Thymus (tissue), 11 donors: ENCODE data around the gene TMEM50A. TPM values are rescaled to one million over a fixed set of nuclear protein-coding genes. Genes with fewer than 3 reads are reported as not detected.
"Not testable (repeated sequence)": the region's sequence is repeated elsewhere in the genome, so short reads cannot be mapped to it uniquely, and the experiment has no call there.

Source experiments
- DNase-seq, 9 donors: peaks; one replicate each; pipeline ENCODE4 v3.0.0-alpha.2; 2013; ENCODE audit warnings: low spot score in 9 of 9, low read depth in 6 of 9, missing footprints in 1 of 9
- H3K27ac ChIP-seq, 2 donors: one replicate each; pipeline ENCODE4 v1.5.1; 2013; ENCODE audit warnings: control low read depth in 1 of 2, low read depth in 1 of 2, low read length in 1 of 2, mild to moderate bottlenecking in 1 of 2, moderate library complexity in 1 of 2
- H3K27me3 ChIP-seq, 2 donors: one replicate each; pipeline ENCODE4 v1.5.1; 2013; ENCODE audit warnings: low read length in 1 of 2; ENCODE audit not compliant: control insufficient read depth in 2 of 2, insufficient read depth in 1 of 2
- H3K36me3 ChIP-seq, 2 donors: one replicate each; pipeline ENCODE4 v1.5.1; 2013; ENCODE audit warnings: low read length in 1 of 2, mild to moderate bottlenecking in 1 of 2, moderate library complexity in 1 of 2; ENCODE audit not compliant: control insufficient read depth in 2 of 2, insufficient read depth in 2 of 2
- H3K4me1 ChIP-seq, 2 donors: one replicate each; pipeline ENCODE4 v1.5.1; 2013; ENCODE audit warnings: low read length in 2 of 2; ENCODE audit not compliant: control insufficient read depth in 2 of 2, insufficient read depth in 2 of 2
- H3K4me3 ChIP-seq, 2 donors: one replicate each; pipeline ENCODE4 v1.5.1; 2013; ENCODE audit warnings: low read length in 2 of 2, control low read depth in 1 of 2, mild to moderate bottlenecking in 1 of 2
- H3K9me3 ChIP-seq, 2 donors: one replicate each; pipeline ENCODE4 v1.5.1; 2013; ENCODE audit warnings: low read length in 1 of 2, mild to moderate bottlenecking in 1 of 2; ENCODE audit not compliant: control insufficient read depth in 2 of 2, insufficient read depth in 1 of 2
- WGBS: extraction: QIAGEN DNeasy Blood & Tissue Kit; methylation state at CpG from one replicate; pipeline ENCODE4 v1.1.7; 2013; 5-methylcytosine and 5-hydroxymethylcytosine counted together
- polyA plus RNA-seq: library from polyadenylated mRNA; stranded (reverse); fragments of 200-250 nt; gene quantifications from one replicate; pipeline ENCODE4 v1.2.3, GENCODE V29; 2013
- total RNA-seq: library from RNA; stranded (reverse); fragments of 120-200 nt; gene quantifications from one replicate; pipeline ENCODE4 v1.2.4, GENCODE V29; 2013
- donor health status: healthy.

The TMEM50A gene
- total and polyA plus RNA-seq, 2 donors = 63.8 to 109 TPM

DNA sequence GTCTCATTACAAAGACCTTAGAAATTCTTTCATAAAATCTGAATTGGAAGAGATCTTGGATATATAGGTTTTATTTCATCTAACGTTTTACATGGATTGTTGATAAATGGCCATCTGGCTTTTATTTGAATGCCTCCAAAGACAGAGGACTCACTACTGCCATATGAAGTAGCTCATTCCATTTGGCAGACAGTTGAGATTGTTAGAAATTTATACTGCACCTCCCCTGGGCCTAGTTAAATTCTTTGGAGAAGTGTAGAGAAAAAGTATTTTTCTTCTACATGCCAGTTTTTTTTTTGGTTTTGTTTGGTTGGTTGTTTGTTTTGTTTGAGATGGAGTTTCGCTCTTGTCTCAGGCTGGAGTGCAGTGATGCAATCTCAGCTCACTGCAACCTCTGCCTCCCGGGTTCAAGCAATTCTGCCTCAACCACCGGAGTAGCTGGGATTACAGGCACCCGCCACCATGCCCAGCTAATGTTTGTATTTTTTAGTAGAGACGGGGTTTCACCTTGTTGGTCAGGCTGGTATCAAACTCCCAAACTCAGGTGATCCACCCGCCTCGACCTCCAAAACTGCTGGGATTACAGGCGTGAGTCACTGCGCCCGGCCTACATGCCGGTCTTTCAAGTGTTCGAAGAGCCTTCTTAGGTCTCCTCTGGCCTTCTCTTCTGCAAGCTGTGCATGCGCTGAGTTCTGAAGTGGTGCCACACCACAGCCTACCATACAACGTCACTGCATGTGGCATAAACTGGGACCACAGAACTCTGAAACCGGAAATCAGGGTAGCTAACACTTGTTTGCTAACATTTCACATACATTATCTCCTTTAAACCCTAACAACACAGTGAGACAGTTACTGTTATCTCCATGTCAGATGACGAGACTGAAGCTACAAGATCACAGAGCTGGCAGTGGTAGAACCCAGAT is 24.8 kb downstream of the TMEM50A start:
- H3K27me3 ChIP-seq, H3K4me3 ChIP-seq, H3K9me3 ChIP-seq, H3K4me1 ChIP-seq, H3K27ac ChIP-seq, DNase-seq: not testable (repeated sequence)
- WGBS = no CpG with 5 or more reads among the region's 17 CpGs
- H3K36me3 ChIP-seq = peaks cover 23 to 31% of the 10 kb centered on the region in 2 donors

DNA sequence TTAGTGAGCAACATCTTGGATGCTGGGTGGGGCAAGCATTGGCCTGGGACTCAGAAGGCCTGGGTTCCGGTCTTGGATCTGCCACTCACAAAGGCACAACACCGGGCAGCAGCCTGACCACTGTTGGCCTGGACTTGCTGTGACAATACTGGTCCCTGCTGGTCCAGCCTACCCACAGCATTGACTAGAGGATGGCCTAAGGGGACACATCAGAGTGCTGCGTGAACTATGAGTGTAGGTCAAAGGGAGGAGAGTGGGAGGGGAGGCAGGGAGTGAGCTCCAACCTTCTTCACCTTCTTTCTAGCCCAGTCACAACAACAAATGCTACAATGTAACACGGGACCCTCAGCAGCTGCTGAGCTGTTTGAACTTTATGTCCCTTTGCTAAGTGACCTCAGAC is 31.1 kb downstream of the TMEM50A start:
- H3K27ac ChIP-seq = no peak overlapping the region
- H3K4me3 ChIP-seq = no peak overlapping the region
- no peaks in the 10 kb centered on the region for H3K27me3 ChIP-seq
- 96% methylated on average over 4 of the region's 4 CpGs for WGBS
- H3K4me1 ChIP-seq = no peaks in the 10 kb centered on the region
- H3K36me3 ChIP-seq = no peaks in the 10 kb centered on the region
- no peaks in the 10 kb centered on the region for H3K9me3 ChIP-seq
- DNase-seq = no peak

DNA sequence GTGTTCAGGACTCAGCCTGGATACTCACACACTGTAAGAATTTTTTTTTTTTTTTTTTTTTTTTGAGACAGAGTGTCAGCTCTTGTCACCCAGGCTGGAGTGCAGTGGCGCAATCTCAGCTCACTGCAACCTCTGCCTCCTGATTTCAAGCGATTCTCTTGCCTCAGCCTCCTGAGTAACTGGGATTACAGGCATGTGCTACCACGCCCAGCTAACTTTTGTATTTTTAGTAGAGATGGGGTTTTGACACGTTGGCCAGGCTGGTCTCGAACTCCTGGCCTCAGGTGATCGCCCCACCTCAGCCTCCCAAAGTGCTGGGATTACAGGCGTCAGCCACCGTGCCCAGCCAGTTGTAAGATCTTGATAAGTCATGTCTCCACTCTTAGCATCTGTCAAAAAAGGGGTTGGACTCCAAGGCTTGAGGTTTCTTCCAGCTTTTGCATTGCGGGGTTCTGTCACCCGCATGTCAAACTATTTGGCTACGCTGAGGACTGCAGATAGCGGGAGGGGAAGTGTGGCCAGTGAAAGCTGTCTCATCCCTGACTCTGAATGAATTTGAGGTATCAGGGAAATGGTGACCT is 31.6 kb downstream of the TMEM50A start:
- H3K4me3 ChIP-seq, H3K36me3 ChIP-seq, H3K4me1 ChIP-seq, DNase-seq, H3K27me3 ChIP-seq, H3K9me3 ChIP-seq, H3K27ac ChIP-seq: not testable (repeated sequence)
- 95% methylated on average over 12 of the region's 12 CpGs for whole genome bisulfite sequencing

DNA sequence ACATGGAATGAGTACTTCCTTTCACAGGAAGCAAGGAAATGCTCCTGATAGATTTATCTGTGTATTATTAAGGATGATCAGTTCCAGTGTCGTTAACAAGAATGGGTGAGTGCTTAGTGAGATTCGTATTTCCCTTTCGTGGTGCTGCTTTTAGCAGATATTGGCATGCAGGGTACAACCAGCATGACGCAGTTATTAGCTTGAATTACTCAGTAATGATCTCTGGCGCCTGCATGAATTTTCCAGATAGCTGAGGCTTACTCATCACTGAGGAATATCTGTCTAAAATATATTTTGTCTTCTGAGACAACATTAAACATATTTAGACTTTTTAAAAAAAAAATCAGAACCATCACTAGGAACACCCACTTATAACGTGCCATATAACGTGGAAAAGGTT is 33.6 kb downstream of the TMEM50A start:
- DNase-seq, H3K36me3 ChIP-seq, H3K9me3 ChIP-seq, H3K4me3 ChIP-seq, H3K4me1 ChIP-seq, H3K27ac ChIP-seq, H3K27me3 ChIP-seq: not testable (repeated sequence)
- WGBS = 94% methylated on average over 7 of the region's 7 CpGs

DNA sequence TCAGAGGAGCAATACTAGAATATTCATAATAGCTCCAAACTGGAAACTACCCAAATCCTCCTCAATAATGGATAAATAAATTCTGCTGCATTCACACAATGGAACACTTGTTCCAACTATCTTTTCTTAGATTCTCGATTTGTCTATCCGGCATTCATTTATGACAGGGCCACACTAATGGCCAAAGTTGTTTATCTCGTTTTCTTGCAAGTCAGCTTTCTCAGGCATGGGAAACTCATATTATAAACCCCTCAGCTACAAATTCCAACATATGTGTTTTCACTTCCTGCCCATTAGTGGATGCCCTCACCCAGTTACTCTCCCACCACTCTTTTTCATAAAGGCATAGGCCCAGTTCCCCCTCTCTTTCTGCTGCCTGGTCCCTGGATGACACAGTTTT is 40.2 kb downstream of the TMEM50A start:
- H3K27ac ChIP-seq, H3K4me3 ChIP-seq, H3K36me3 ChIP-seq, H3K9me3 ChIP-seq, DNase-seq, H3K4me1 ChIP-seq, H3K27me3 ChIP-seq: not testable (repeated sequence)
- WGBS = 98% methylated on average over 3 of the region's 3 CpGs

DNA sequence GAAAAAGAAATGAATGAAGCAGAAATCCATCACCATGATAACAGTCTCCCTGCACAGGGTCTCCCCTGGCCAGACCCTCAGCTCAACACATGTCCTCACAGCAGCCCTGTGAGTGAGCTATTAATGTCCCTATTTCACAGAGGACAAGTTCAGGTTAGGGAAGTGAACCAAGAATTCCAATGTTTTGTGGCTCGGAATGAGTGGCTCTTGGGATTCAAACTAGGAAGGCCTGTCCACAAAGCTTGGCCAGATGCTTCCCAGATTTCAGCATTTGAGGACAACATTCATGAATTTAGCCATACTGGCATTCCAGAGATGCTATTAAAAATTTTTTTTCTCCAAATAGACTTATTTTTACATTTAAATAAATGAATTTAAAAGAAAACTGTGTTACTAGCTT is 44.4 kb downstream of the TMEM50A start:
- not testable (repeated sequence) for H3K27ac ChIP-seq, H3K4me3 ChIP-seq, H3K9me3 ChIP-seq, H3K4me1 ChIP-seq, DNase-seq, H3K36me3 ChIP-seq, H3K27me3 ChIP-seq
- 100% methylated on average over 1 of the region's 1 CpG for WGBS

DNA sequence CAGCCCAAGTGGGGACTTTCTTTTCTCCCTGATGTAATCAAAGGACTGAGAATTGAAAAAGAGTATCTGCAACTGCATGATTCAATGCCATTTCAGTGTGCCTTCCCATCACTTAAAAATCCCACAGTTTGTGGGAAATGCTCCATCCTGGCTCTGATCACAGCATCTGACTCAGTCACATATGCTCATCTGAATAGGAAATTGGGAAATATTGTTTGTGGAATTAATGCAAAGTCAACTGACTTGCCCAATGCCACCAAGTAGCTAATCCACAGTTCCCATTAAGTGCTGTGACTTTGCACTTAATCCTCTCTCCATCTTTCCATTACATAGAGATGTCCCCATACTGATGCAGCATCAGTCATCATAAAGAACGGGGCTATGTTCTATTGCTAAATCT is 45.0 kb downstream of the TMEM50A start:
- not testable (repeated sequence) for DNase-seq, H3K36me3 ChIP-seq, H3K4me1 ChIP-seq, H3K27ac ChIP-seq, H3K9me3 ChIP-seq, H3K4me3 ChIP-seq, H3K27me3 ChIP-seq
- WGBS = 96% methylated on average over 1 of the region's 1 CpG

DNA sequence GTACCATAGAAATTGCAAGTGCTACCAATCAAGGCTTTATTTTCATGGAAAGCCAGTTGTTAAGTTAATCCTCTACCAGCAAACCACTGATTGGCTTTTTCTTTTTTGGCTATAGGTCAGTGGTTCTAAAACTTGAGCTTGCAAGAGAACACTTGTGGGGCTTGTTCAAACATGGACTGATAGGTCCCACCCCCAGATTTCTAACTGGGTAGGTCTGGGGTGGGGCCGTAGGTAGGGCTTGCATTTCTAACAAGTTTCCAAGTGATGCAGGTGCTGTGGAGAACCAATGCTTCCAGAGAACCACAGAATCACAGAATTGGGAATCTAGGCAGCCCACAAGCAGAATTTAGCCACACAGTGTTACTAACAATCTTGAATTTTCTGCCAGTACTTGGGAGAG is 45.7 kb downstream of the TMEM50A start:
- not testable (repeated sequence) for H3K27ac ChIP-seq, H3K9me3 ChIP-seq, H3K36me3 ChIP-seq, DNase-seq, H3K4me1 ChIP-seq, H3K27me3 ChIP-seq, H3K4me3 ChIP-seq
- WGBS = no CpG with 5 or more reads among the region's 1 CpG

DNA sequence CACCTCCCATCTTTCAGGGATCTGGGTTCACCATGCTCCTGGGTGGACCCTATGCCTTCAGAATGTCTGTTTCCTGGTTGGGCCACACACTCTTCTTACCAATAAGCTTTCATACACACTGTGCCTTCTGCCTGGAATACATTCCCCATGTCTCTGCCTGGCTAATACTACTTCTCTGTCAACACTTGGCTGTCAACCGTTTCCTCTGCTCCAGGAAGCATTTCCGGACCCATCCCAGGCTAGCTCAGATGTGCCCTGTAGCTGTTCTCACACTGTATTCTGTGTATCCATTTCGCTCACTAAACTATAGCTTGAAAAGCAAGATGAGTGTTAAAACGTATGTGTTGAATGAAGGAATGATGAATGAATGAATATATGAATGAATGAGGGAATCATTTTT is 49.0 kb downstream of the TMEM50A start:
- not testable (repeated sequence) for DNase-seq, H3K27ac ChIP-seq, H3K4me1 ChIP-seq, H3K9me3 ChIP-seq, H3K27me3 ChIP-seq, H3K4me3 ChIP-seq, H3K36me3 ChIP-seq
- WGBS = 96% methylated on average over 4 of the region's 4 CpGs
